GM12892 (cell line): Measurements from ENCODE around the gene CNTN4.

Experiments used
- POLR2A ChIP-seq: IDR thresholded peaks from 2 replicates; pipeline ENCODE4 v1.6.1; 2011; ENCODE audit warnings: low read depth, low read length, control low read depth
- POLR2AphosphoS5 ChIP-seq: IDR thresholded peaks from 2 replicates; pipeline ENCODE4 v1.6.1; 2011; ENCODE audit warnings: low read depth, low read length, control low read depth

- TF ChIP-seq POLR2AphosphoS5 (no peak), POLR2A (no peak)
Observed at GRCh38 chr3:2510591-2511145, 412.0 kb downstream of the CNTN4 start.
